Cardiac muscle cell (in vitro differentiated cells and primary cell): ENCODE results near the gene GSTP1. TPM values are rescaled to one million over a fixed set of nuclear protein-coding genes. Genes with fewer than 3 reads are reported as not detected.
"Not testable (repeated sequence)": the region's sequence is repeated elsewhere in the genome, so short reads cannot be mapped to it uniquely, and the experiment has no call there.

Experiments used
- DNase-seq, 2 donors: peaks; one replicate each; pipeline versions ENCODE4 v3.0.0 to v3.0.0-alpha.2; 2010 to 2017; ENCODE audit warnings: low read depth in 1 of 2, low spot score in 1 of 2
- H3K27ac ChIP-seq: fragments of 200-600 bp; sonication (generic); 2 replicates; pipeline ENCODE4 v1.5.1; 2016
- H3K27me3 ChIP-seq: fragments of 200-600 bp; sonication (generic); 2 replicates; pipeline ENCODE4 v1.6.0; 2016; ENCODE audit warnings: control low read depth
- H3K36me3 ChIP-seq: fragments of 200-600 bp; sonication (generic); 2 replicates; pipeline ENCODE4 v1.5.1; 2016; ENCODE audit warnings: control low read depth
- H3K4me1 ChIP-seq: fragments of 200-600 bp; sonication (generic); 2 replicates; pipeline ENCODE4 v1.8.1; 2017; ENCODE audit warnings: low read depth, mild to moderate bottlenecking, mixed run types
- H3K4me3 ChIP-seq: fragments of 200-600 bp; sonication (generic); 2 replicates; pipeline ENCODE4 v1.5.1; 2016; ENCODE audit warnings: mild to moderate bottlenecking
- H3K9me3 ChIP-seq: fragments of 200-600 bp; sonication (generic); 2 replicates; pipeline ENCODE4 v1.5.1; 2017; ENCODE audit warnings: low read depth, mild to moderate bottlenecking, control low read depth
- polyA plus RNA-seq: library from polyadenylated mRNA; unstranded; fragments of >200 nt; fragmentation: Nextera tagmentation; extraction: Ambion mirVana; gene quantifications from 2 replicates; pipeline ENCODE4 v1.2.1, GENCODE V29; 2016
- total RNA-seq: library from RNA; depleted of rRNA; stranded (reverse); fragments of >200 nt; gene quantifications from 2 replicates; pipeline ENCODE4 v1.2.3, GENCODE V29; 2016
- TF ChIP-seq, protein P1 (sequence below): IDR thresholded peaks from 2 replicates; pipeline ENCODE4 v1.5.1; 2012; ENCODE audit warnings: low read depth, mild to moderate bottlenecking, low read length

The GSTP1 gene
- total and polyA plus RNA-seq, 2 experiments from 2014 or later, result 957 to 1,052 TPM

DNA sequence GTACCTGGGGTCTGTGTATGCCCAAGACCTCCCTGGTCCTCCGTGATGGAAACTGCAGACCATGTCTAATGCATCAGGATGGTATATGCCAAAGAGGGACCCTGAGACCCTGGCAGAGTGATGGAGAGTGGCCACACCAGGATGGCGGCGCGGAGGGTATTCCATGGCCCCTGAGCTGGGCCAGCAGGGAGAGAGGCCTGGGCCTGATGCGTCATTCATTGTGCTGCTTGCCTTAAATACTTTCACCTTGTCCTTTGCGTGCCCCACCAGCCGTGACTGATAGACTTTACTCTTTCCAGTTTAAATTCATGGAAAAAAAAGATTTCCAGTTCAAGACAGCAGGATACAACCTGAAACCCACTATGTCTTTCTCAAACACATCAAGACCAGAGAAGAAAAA lies 17.5 kb downstream of the GSTP1 start:
- no peaks in the 10 kb centered on the region for H3K9me3 ChIP-seq
- H3K4me3 ChIP-seq, result no peak overlapping the region
- H3K36me3 ChIP-seq, result no peaks in the 10 kb centered on the region
- H3K27ac ChIP-seq, result no peak overlapping the region
- peaks cover 5% of the 10 kb centered on the region for H3K4me1 ChIP-seq
- TF ChIP-seq, protein P1, sequence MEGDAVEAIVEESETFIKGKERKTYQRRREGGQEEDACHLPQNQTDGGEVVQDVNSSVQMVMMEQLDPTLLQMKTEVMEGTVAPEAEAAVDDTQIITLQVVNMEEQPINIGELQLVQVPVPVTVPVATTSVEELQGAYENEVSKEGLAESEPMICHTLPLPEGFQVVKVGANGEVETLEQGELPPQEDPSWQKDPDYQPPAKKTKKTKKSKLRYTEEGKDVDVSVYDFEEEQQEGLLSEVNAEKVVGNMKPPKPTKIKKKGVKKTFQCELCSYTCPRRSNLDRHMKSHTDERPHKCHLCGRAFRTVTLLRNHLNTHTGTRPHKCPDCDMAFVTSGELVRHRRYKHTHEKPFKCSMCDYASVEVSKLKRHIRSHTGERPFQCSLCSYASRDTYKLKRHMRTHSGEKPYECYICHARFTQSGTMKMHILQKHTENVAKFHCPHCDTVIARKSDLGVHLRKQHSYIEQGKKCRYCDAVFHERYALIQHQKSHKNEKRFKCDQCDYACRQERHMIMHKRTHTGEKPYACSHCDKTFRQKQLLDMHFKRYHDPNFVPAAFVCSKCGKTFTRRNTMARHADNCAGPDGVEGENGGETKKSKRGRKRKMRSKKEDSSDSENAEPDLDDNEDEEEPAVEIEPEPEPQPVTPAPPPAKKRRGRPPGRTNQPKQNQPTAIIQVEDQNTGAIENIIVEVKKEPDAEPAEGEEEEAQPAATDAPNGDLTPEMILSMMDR, result no peak
- H3K27me3 ChIP-seq, result no peaks in the 10 kb centered on the region
- DNase-seq, result no peak

DNA sequence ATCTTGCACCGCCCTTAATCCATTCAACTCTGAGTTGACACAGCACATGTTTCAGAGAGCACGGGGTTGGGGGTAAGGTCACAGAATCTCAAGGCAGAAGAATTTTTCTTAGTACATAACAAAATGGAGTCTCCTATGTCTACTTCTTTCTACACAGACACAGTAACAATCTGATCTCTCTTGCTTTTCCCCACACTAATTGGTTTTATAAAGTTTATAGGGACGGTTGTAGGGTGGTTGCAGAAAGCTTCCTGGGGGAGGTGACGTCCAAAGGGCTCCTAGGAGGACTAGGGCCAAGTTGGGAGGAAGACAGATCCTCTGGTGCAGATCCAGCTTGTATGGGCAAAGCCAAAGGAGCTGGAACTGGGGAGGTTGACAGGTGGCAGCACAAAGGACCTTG lies 20.5 kb downstream of the GSTP1 start:
- H3K27ac ChIP-seq, H3K27me3 ChIP-seq, H3K4me3 ChIP-seq, H3K9me3 ChIP-seq, DNase-seq, H3K36me3 ChIP-seq: not testable (repeated sequence)
- peaks cover 11% of the 10 kb centered on the region for H3K4me1 ChIP-seq

- no peaks in the 10 kb centered on the region for H3K27me3 ChIP-seq
These were observed 21.2 kb downstream of the GSTP1 start for GRCh38 chr11:67604815-67605214.

DNA sequence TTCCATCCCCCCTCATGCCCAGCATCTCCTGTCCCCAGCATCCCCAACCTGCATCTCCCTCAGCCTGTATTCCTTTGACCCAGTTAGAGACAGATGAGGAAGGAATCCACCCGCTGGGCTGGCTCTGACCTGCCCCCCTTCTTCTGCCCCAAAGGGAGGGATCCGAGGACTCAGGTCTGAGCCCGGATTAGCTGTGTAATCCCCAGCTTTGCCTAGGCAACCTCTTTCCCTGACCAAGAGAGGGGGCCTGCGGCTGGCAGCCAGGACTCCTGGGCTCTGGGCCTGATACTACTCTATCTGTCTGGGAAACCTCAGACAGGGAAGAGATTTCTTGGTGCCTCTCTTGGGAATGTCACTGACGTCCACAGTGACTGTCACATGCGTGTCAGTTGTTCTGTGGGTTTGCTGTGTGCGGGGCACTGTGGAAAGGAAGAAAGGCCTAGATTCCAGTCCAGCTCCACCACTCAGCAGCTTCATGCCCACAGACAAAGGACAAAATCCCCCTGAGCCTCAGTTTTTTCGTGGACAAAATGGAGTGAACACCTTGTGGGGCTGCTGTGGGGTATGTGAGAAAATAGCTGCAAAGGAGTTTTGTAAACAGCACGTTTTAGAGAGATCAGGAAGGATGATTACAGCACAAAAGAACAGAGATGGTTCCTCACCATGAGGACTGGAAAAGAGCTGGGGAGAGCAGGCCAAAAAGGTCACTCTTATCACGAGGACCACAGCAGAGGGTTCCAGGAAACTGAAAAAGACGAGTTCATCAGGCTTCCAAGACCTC lies 21.8 kb downstream of the GSTP1 start:
- Histone ChIP-seq H3K9me3 (no peaks in the 10 kb centered on the region), H3K27ac (no peak overlapping the region), H3K4me3 (no peak overlapping the region), H3K36me3 (peaks cover 17% of the 10 kb centered on the region), H3K4me1 (peaks cover 11% of the 10 kb centered on the region), H3K27me3 (no peaks in the 10 kb centered on the region)
- DNase-seq, result no peak
- TF ChIP-seq, protein P1, result no peak

More at GRCh38 chr11:67604815-67605214, 21.2 kb downstream of the GSTP1 start:
- H3K27ac ChIP-seq, result no peak overlapping the region
- no peak overlapping the region for H3K4me3 ChIP-seq
- no peak for DNase-seq
- TF ChIP-seq, protein P1, result no peak
- H3K4me1 ChIP-seq, result peaks cover 11% of the 10 kb centered on the region
- H3K9me3 ChIP-seq, result no peaks in the 10 kb centered on the region
- peaks cover 11% of the 10 kb centered on the region for H3K36me3 ChIP-seq

DNA sequence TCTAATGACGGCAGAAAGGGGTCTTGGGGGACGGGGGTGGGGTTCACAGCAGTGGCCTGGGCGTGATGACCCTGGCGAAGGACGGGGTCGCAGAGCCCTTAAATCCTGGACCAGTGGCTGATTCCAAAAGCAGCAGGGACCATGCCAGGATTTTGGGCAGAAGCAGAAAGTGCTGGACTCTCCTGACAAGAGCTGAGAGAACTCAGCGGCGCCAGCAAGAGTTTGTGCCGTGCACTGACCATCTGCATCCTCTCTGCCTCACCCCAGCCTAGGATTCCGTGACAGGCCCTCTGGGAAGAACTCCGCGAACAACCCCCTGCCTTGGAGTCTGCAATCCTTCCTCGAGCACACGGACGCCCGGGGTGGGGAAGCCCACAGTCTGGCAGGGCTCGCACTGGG lies 22.5 kb downstream of the GSTP1 start:
- TF ChIP-seq, protein P1, result no peak
- H3K4me3 ChIP-seq, result peak overlapping the region; percentile 95
- H3K27ac ChIP-seq, result no peak overlapping the region
- peaks cover 11% of the 10 kb centered on the region for H3K4me1 ChIP-seq
- peak; percentile 25 to 26 for DNase-seq
- H3K36me3 ChIP-seq, result peaks cover 23% of the 10 kb centered on the region
- no peaks in the 10 kb centered on the region for H3K27me3 ChIP-seq
- H3K9me3 ChIP-seq, result no peaks in the 10 kb centered on the region

DNA sequence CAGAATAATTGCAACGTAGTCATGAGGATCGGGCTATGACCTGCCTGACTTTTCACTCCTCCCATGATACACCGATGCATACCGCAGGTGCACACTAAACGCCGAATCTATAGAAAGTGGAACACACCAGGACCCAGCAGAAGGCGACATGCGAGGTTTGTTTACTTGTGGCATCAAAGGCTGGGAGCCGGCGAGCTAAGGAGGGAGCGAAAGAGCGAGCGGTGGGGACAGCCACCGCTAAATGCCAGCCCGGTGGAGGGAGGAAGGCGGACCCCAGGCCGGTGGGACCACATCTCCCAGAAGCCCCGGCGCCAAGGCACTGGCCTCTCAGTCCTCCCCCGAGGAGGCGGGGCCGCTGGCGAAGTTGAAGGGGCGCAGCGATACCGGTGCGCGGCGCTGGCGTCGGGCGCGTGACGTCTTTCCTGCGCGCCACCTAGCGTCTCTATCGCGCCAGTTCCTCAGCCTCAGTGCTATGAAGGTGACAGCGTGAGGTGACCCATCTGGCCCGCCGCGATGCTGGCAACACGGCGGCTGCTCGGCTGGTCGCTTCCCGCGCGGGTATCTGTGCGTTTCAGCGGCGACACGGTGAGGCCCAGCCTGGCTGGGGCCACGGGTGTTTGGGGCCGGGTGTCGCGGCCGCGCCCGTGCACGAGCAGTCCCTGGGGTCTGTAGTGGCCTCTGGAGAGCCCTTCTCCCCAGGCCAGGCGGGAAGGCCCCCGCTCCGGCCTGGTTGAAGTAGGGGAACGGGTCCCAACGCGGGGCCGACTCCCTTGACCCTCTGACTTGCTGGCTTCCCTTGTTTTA lies 23.1 kb downstream of the GSTP1 start, which contains the start of gene NDUFV1:
Gene NDUFV1 (plus strand): TSS at position 445 of the 804 bp plus-strand sequence. CDS start 69 bp downstream, at position 514.
- peaks cover 24% of the 10 kb centered on the region for H3K36me3 ChIP-seq
- H3K9me3 ChIP-seq, result no peaks in the 10 kb centered on the region
- H3K27me3 ChIP-seq, result no peaks in the 10 kb centered on the region
- H3K4me1 ChIP-seq, result peaks cover 11% of the 10 kb centered on the region
- peak within 1 kb of the TSS; percentile 13 for H3K27ac ChIP-seq
- peak within 1 kb of the TSS; percentile 95 for H3K4me3 ChIP-seq
- TF ChIP-seq, protein P1, result peak; percentile 49
- peak; percentile 95 to 99 for DNase-seq
